ENCODE measurements around the gene ZBTB46. TPM values are rescaled to one million over a fixed set of nuclear protein-coding genes. Genes with fewer than 3 reads are reported as not detected.

Gene ZBTB46
- total RNA-seq, 1 donor from 2014 or later, result 30.2 TPM

DNA sequence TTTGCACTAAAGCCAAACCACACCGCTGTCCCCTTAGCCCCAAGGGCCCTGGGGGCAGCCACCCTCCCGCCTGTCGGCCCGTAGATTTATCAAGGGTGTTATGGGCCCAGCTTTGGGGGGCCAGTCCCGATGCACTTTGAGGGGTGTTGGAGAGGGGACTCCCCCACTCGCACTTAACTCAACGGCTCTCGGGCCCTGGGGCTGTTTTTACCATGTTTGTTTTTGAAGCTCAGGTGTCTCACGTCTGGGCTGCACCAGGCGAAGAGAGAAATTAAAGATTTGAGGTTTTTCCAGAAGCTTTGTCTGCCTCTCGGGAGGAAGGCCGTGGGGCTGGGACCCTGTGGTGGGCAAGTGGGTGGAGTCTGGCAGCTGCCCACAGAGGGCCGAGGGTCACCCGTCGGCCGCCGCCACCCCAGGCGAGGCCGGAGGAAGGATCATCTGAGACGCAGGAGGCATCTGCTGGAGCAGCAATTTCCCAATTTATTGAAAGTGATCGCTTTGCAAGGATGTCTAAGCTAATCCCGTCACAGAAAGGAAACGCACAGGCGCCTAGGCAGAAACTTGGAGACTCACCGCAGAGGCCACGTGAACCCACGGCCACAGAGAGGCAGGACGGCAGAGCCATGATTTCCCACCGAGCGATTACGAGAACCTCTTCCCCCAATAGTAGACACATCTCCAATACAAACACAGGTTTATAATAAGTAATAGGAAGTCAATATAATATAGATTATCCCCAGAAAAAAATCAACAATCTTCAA is 87.7 kb downstream of the ZBTB46 start:
- intact Hi-C loops (cut with DNase I), result loop anchor here (10.0 kb wide), 1 partner anchor 79 kb away; no protein-coding TSS in a partner anchor
- DNase-seq (ENCODE audit: low spot score), result peak; percentile 57
- no peak for ATAC-seq

DNA sequence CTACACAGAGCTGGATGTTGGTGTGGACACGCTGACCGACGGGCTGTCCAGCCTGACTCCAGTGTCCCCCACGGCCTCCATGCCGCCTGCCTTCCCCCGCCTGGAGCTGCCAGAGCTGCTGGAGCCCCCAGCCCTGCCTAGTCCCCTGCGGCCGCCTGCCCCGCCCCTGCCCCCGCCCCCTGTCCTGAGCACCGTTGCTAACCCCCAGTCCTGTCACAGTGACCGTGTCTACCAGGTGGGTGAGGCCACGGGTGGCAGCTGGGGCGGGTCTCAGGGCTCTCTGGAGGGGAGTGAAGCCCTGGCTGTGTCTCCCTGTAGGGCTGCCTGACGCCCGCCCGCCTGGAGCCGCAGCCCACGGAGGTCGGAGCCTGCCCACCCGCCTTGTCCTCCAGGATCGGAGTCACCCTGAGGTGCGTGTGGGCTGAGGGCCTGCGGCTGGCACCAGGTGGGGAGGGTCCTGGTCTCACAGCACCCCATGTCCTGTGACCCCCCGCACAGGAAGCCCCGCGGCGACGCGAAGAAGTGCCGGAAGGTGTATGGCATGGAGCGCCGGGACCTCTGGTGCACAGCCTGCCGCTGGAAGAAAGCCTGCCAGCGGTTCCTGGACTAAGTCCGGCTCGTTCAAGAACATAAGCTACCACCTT is 88.6 kb downstream of the ZBTB46 start:
- DNase-seq (ENCODE audit: low spot score) (peak; percentile 66), ATAC-seq (no peak)
- intact Hi-C loops (cut with DNase I), result loop anchor here (10.0 kb wide), 1 partner anchor 78 kb away; no protein-coding TSS in a partner anchor

DNA sequence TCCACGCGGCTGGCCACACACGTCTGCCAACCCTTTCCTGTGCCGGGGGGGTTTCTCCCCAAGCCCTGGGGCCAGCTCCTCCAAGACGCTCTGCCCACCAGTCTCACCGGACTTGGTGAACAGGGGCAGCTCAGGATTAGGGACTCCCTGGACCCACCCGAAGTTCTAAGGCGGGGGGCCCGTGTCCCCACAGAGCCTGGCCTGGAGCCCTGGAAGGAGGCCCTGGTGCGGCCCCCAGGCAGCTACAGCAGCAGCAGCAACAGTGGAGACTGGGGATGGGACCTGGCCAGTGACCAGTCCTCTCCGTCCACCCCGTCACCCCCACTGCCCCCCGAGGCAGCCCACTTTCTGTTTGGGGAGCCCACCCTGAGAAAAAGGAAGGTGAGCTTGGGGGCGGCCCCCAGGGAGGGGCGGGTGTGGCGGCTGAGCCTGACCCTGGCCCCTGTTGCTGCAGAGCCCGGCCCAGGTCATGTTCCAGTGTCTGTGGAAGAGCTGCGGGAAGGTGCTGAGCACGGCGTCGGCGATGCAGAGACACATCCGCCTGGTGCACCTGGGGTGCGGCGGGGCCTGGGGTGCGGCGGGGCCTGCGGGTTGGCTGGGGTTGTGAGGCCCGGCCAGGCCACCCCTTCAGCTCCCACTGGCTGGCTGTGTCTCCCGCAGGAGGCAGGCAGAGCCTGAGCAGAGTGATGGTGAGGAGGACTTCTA is 89.2 kb downstream of the ZBTB46 start:
- intact Hi-C loops (cut with DNase I), result loop anchor here (10.0 kb wide), 1 partner anchor 77 kb away; no protein-coding TSS in a partner anchor
- no peak for DNase-seq (ENCODE audit: low spot score)
- no peak for ATAC-seq

DNA sequence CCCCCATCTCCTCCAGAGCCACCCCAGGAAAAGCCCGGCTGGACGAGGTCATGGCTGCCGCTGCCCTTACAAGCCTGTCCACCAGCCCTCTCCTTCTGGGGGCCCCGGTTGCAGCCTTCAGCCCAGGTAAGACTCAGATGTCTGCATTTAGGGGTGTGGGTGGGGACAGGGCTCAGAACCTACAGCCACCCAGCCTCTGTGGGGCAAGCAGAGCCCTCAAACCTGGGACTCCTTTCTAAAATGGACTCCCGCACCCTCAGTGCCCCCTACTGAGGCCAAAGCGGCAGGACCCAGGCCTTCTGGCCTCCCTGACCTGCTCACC is 89.7 kb downstream of the ZBTB46 start:
- intact Hi-C loops (cut with DNase I), result loop anchor here (10.0 kb wide), 1 partner anchor 77 kb away; no protein-coding TSS in a partner anchor
- DNase-seq (ENCODE audit: low spot score) (no peak), ATAC-seq (no peak)

DNA sequence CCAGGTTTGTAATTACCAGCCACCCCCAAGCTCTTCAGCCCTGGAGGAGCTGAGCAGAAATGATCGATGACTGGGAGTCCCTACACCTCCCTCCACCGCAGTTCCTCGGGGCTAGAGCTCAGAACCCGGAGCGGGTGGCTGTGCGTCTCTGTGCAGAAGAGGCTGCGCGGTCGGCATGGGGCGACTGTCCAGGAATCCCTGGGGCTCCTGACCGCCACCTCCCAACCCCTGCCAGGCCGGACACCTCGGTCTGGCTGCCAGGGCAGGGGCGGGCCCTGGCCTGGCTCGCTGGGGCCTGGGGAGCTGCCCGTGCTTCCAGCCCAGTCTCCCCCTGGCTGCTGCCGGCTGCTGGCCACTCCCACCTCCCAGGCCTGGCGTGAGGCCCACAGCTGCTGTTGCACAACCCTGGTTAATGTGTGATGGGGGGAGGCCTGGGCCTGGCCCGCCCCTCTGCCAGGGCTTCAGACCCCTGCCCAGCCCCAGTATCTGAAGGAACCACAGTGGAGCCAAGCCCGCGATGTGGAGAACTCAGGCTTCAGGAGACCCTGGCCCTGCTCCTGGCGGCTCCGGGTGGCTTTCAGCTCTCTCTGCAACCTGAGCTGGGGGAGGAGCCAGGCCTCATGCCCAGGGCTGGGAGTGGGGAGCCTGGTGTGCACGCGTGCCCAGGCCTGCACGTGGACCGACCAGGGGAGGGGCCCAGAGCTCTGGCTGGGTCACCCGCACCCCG is 90.3 kb downstream of the ZBTB46 start:
- intact Hi-C loops (cut with DNase I), result loop anchor here (10.0 kb wide), 1 partner anchor 76 kb away; no protein-coding TSS in a partner anchor
- ATAC-seq (peak; percentile 91), DNase-seq (ENCODE audit: low spot score) (peak; percentile 98)

DNA sequence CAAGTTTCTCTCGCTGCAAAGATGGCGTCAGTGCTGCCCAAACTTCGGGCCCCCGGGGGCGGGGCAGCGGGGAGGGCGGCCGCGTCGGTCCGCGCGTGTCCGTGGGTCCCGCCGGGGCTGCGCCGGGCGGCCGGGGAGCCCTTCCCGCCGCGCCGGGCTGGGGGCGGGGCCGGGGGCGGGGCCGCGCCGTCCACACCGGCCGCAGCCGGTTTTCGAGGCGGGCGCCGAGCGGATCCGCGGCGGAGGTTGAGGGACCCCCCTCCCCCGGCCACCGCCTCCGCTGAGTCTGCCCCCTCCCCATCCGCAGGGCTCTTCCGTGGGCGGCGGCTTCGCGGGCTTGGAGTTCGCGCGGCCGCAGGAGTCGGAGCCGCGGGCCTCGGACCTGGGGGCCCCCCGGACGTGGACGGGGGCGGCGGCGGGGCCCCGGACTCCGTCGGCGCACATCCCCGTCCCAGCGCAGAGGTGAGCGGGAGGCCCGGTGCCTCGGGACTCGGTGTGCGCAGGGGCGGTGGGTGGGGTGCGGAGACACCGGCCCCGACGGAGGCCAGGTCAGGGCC is 90.9 kb downstream of the ZBTB46 start:
- no peak for ATAC-seq
- intact Hi-C loops (cut with DNase I), result loop anchor here (10.0 kb wide), 1 partner anchor 75 kb away; no protein-coding TSS in a partner anchor

DNA sequence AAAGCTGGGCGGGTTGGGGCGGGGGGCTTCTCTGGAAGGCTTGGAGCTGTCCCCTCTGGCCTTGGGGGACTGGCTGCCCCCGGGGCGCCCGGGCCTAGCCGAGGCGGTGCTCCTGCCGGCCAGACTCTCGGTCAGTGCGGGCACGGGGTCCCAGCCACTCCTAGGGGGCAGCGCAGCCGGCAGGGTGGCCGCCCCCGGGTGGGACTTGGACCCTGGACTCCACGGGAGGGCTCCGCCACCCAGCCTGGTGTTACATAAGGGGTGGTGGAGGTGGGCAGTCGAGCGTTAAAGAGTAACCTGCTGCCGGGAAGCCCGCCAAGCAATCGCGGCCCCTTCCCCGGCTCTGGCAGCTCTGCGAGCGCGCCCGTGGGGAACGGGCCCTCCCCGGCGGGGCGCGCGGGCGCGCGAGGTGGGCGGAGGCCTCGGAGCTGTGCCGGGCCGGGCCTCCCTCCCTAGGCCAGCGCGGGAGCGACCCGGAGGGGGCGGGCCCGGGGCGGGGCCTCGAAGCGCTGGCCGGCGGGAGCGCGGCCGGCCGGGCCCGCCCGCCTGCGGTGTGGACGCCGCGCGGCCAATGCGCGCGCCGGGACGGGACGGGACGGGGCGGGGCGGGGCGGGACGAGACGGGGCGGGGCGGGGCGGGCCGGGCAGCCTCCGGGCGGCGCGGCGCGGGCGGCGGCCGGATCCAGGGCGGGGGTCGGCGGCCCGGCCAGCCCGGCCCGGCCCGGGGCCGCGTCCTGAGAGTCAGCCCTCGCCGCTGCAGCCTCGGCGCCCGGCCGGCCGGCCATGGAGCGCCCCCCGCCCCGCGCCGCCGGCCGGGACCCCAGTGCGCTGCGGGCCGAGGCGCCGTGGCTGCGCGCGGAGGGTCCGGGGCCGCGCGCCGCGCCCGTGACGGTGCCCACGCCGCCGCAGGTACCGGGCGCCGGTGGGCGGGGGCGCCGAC is 91.7 kb downstream of the ZBTB46 start, which contains the start of gene SLC2A4RG:
Gene SLC2A4RG (plus strand): TSS at position 647 of the 940 bp plus-strand sequence. CDS start 137 bp downstream, at position 784.
- ATAC-seq (peak; percentile 51), DNase-seq (ENCODE audit: low spot score) (peak; percentile 89)
- intact Hi-C loops (cut with DNase I), result loop anchor here (10.0 kb wide), 1 partner anchor 75 kb away; no protein-coding TSS in a partner anchor

More for the DNA sequence above, 90.9 kb downstream of the ZBTB46 start:
- peak; percentile 84 for DNase-seq (ENCODE audit: low spot score)

DNA sequence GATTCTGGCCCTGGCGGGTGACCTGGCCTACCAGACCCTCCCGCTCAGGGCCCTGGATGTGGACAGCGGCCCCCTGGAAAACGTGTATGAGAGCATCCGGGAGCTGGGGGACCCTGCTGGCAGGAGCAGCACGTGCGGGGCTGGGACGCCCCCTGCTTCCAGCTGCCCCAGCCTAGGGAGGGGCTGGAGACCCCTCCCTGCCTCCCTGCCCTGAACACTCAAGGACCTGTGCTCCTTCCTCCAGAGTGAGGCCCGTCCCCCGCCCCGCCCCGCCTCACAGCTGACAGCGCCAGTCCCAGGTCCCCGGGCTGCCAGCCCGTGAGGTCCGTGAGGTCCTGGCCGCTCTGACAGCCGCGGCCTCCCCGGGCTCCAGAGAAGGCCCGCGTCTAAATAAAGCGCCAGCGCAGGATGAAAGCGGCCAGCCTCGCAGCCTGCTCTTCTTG is 92.4 kb downstream of the ZBTB46 start:
- intact Hi-C loops (cut with DNase I), result no loop called here
- ATAC-seq (peak; percentile 11), DNase-seq (ENCODE audit: low spot score) (peak; percentile 79)

DNA sequence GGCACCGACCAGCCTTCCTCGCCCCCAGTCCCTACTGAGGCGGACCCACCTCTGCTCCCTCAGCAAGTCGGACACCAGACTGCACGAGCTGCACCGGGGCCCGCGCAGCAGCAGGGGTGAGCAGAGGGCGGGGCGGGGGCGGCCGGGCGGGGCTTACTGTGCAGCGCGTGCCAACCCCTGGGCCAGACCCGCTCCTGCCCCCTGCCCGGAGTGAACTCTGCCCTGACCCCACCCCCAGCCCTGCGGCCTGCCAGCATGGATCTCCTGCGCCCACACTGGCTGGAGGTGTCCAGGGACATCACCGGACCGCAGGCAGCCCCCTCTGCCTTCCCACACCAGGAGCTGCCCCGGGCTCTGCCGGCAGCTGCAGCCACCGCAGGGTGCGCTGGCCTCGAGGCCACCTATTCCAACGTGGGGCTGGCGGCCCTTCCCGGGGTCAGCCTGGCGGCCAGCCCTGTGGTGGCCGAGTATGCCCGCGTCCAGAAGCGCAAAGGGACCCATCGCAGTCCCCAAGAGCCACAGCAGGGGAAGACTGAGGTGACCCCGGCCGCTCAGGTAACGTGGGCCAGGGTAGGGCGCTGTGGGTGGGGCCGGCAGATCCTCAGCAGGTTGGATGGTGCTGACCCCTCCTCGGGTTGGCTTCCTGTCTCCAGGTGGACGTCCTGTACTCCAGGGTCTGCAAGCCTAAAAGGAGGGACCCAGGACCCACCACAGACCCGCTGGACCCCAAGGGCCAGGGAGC is 92.9 kb downstream of the ZBTB46 start:
- intact Hi-C loops (cut with DNase I), result no loop called here
- DNase-seq (ENCODE audit: low spot score) (peak; percentile 71), ATAC-seq (no peak)

DNA sequence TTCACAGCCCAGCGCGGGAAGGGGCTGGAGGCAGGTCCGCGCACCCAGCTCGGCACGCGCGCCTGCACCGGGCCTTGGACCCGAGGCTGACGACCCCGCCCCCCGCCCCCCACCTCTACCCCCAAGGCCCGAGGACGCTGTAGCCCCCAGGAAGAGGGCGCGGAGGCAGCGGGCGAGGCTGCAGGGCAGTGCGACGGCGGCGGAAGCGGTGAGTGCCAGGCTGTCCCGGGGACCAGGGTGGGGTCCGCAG is 93.4 kb downstream of the ZBTB46 start:
- ATAC-seq, result no peak
- DNase-seq (ENCODE audit: low spot score), result no peak
- intact Hi-C loops (cut with DNase I), result no loop called here

DNA sequence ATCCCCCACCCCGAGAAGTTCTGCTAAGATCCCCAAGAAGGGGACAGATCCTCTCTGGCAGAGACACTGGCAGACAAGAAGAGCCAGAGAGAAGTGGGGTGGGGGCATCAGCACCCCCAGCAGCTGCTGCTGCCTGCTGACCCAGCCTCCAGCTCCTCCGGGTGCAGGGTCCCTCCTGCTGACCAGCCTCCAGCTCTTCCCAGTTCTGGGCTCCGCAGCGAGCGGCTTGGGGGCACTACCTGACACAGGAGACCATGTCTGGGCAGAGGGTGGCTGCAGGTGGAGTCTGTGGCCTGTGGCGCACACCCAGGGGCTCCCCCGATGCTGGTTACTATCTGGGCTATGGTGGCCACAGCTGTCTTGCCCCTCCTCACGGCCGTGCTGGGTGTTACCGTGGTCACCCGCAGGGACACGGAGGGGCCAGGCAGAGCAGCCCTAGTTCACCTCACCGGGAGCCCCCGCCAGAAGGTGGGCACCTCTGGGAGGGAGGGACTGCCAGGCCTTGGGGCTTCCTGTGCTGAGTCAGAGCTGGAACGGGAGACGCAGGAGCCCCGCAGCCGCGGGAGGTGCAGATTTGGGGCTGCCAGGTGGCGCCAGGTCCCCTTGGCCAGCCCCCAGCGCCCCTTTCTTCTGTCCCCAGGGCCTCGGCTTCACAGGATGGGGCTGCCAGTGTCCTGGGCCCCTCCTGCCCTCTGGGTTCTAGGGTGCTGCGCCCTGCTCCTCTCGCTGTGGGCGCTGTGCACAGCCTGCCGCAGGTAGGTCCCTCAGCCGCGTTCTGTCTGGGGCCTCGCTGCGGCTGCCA is 94.0 kb downstream of the ZBTB46 start:
- DNase-seq (ENCODE audit: low spot score) (peak; percentile 63), ATAC-seq (no peak)
- intact Hi-C loops (cut with DNase I), result no loop called here

DNA sequence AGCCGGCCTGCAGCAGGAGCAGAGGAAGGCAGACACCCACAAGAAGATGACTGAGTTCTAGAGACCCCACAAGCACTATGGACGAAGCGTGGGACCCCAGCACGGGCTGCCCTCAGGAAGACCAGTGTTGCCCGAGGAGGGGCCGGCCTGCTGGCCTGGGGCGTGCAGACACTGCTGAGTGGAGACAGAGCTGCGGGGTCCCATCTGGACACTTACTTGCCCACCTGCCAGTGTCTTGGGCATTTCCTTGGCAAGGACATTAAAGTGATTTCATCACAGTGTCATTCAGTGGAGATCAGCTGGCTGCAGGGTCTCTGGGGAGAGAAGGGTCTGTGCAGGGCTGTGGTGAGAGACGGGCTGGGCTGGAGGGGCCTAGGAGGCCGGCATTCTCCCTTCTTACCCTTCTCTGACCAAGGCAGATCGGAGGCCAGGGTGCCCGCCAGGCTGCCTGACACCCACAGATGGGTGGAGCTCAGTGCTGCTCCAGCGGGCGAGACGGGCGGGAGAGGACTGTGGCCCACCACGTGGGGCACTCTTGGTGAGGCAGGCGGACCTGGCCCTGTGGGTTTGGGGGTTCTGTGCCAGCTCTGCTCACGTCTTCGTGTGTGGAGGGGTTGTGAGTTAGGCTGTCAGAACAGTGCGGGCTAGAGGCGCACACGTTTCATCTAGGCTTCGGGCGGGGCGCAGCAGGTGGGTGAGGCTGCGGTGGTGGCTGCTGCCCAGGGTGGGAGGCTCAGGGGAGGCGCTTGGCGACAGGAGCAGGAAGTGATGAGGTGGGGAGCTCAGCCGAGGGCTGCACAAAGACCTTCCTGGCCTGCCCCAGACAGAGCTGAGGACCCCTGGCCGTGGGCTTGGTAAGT is 95.0 kb downstream of the ZBTB46 start, which contains the start of gene LIME1:
Gene LIME1 (plus strand): TSS at position 806 of the 860 bp plus-strand sequence. CDS start 886 bp downstream, outside the sequence.
- peak; percentile 64 for DNase-seq (ENCODE audit: low spot score)
- intact Hi-C loops (cut with DNase I), result no loop called here
- ATAC-seq, result no peak

DNA sequence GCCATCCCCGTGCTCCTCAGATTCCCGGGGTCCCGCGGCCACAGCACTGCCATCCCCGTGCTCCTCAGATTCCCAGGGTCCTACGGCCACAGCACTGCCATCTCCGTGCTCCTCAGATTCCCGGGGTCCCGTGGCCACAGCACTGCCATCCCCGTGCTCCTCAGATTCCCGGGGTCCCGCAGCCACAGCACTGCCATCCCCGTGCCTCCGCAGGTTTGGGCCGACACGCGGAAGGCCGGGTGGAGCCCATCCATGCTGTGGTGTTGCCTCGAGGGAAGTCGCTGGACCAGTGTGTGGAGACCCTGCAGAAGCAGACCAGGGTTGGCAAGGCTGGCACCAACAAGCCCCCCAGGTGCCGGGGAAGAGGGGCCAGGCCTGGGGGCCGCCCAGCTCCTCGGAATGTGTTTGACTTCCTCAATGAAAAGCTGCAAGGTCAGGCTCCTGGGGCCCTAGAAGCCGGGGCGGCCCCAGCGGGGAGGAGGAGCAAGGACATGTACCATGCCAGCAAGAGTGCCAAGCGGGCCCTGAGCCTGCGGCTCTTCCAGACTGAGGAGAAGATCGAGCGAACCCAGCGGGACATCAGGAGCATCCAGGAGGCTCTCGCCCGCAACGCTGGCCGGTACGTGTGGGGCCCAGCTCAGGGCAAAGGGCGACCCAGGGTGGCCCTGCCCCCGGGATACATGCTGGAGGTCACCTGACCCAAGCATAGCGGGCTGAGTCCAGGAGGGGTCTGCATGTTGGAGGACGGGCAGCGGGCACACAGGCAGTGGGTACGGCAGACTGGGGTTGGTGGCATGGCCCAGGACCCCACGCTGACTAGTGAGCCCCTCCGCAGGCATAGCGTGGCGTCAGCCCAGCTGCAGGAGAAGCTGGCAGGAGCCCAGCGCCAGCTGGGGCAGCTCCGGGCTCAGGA is 95.9 kb downstream of the ZBTB46 start:
- DNase-seq (ENCODE audit: low spot score) (peak; percentile 58), ATAC-seq (no peak)
- intact Hi-C loops (cut with DNase I), result no loop called here

Measured in sciatic nerve (tissue), 2 donors.